ENCODE results near the gene NME4. TPM values are rescaled to one million over a fixed set of nuclear protein-coding genes. Genes with fewer than 3 reads are reported as not detected.

NME4 gene
- total RNA-seq, 1 experiment from 2014 or later, result 68.2 TPM

GRCh38 chr16:425082-425718 lies 28.2 kb downstream of the NME4 start, which contains the start of gene RAB11FIP3:
Gene RAB11FIP3, plus strand, starts transcription at chr16:425649. Its CDS starts 358 bp downstream, at chr16:426007.
- ATAC-seq (peak; percentile 80), DNase-seq (ENCODE audit: low read depth, low spot score) (peak; percentile 29)
- Histone ChIP-seq H3K9ac (ENCODE audit: low read length) (peak within 1 kb of the TSS; percentile 55), H3K27me3 (ENCODE audit: insufficient read depth, low read length) (no peaks in the 10 kb centered on the region), H3K4me2 (ENCODE audit: low read length) (peak within 1 kb of the TSS; percentile 89), H3K79me2 (ENCODE audit: insufficient read depth, low read length) (peaks cover 15% of the 10 kb centered on the region; the same call in 1 of the 2 replicates), H3K4me3 (replicated peaks in 1 of 2; ENCODE audit: low read depth in 1 of 2, low read length in 2 of 2) (peak within 1 kb of the TSS; percentile 43 to 60), H3K36me3 (ENCODE audit: control insufficient read depth in 1 of 2, insufficient read depth in 2 of 2, low read length in 2 of 2) (no peaks in the 10 kb centered on the region), H3K27ac (ENCODE audit: low read depth, low read length) (peak within 1 kb of the TSS; percentile 57), H3K9me3 (ENCODE audit: control insufficient read depth in 1 of 2, insufficient read depth in 1 of 2, low read depth in 1 of 2, low read length in 2 of 2) (no peaks in the 10 kb centered on the region), H3K4me1 (ENCODE audit: control insufficient read depth in 1 of 2, insufficient read depth in 2 of 2, low read length in 2 of 2) (peaks cover 16 to 35% of the 10 kb centered on the region in 2 experiments), H4K20me1 (ENCODE audit: insufficient read depth) (no peaks in the 10 kb centered on the region), H2AFZ (ENCODE audit: low read depth, low read length, poor library complexity, severe bottlenecking) (peak within 1 kb of the TSS; percentile 65), H3K9me2 (ENCODE audit: insufficient read depth) (no peaks in the 10 kb centered on the region)
- ChIA-PET RAD21 (ENCODE audit: low non-redundant PET in 1 of 2, low total read pairs in 2 of 2, uncharacterized antibody in 2 of 2, unreplicated experiment in 2 of 2) (no interaction called here), CTCF (interaction anchor here (0.6 to 1.2 kb wide), 2 partner anchors 24 to 63 kb away, joined by 3 read pairs; partner anchors contain the start of gene DECR2), POLR2A (no interaction called here)
- intact Hi-C loops (cut with micrococcal nuclease), result no loop called here
- BruUV-seq (replicated peaks), result no TSS peak
- TF ChIP-seq SIN3A (IDR thresholded peaks at IDR 0.05; ENCODE audit: low read depth), result peak; percentile 40; the same call in 1 of the 2 replicates
- 0 out of 2 replicates have a peak, but pooled peaks have one; percentile 5 for TF ChIP-seq RAD21 (IDR thresholded peaks at IDR 0.05; ENCODE audit: low read depth)
- 0 out of 6 replicates have a peak, but pooled peaks of 1 of the 3 experiments have one; percentile 1 for TF ChIP-seq CTCF (IDR thresholded peaks at IDR 0.05 in 2 of 3, conservative IDR thresholded peaks at IDR 0.05 in 1 of 3; ENCODE audit: borderline replicate concordance in 1 of 3, insufficient read depth in 1 of 3, low read depth in 2 of 3, low read length in 2 of 3)
- no peak for TF ChIP-seq ZFX (IDR thresholded peaks at IDR 0.05)
- TF ChIP-seq POLR2A (IDR thresholded peaks at IDR 0.05; ENCODE audit: borderline replicate concordance, extremely low read depth, insufficient read depth, insufficient read length), result peak; percentile 44
- no peak for TF ChIP-seq YY1 (IDR thresholded peaks at IDR 0.05; ENCODE audit: extremely low read depth, insufficient replicate concordance, low read depth, low read length)
- TF ChIP-seq ATF3 (IDR thresholded peaks at IDR 0.05), result no peak
- 0 out of 2 replicates have a peak, but pooled peaks have one; percentile 18 for TF ChIP-seq EGR1 (IDR thresholded peaks at IDR 0.05; ENCODE audit: low read depth)
- TF ChIP-seq CBX3 (IDR thresholded peaks at IDR 0.05; ENCODE audit: low read depth), result no peak
- no peak for TF ChIP-seq EZH2 (IDR thresholded peaks at IDR 0.05)
- no peak for TF ChIP-seq JUND (IDR thresholded peaks at IDR 0.05)
- peak; percentile 68 for TF ChIP-seq POLR2AphosphoS5 (IDR thresholded peaks at IDR 0.05; ENCODE audit: low read depth, low read length)
- peak; percentile 74 for TF ChIP-seq TCF7L2 (IDR thresholded peaks at IDR 0.05; ENCODE audit: borderline replicate concordance, extremely low read depth, insufficient read depth, insufficient read length)
- no peak for TF ChIP-seq FOSL1 (IDR thresholded peaks at IDR 0.05; ENCODE audit: low read depth)
- no peak for TF ChIP-seq ZBTB33 (IDR thresholded peaks at IDR 0.05; ENCODE audit: extremely low read depth, insufficient replicate concordance, low read length)
- 0 out of 2 replicates have a peak, but pooled peaks have one; percentile 6 for TF ChIP-seq CEBPB (IDR thresholded peaks at IDR 0.05; ENCODE audit: low read depth)
- no peak for TF ChIP-seq EZH2phosphoT487 (IDR thresholded peaks at IDR 0.05; ENCODE audit: borderline replicate concordance)
- TF ChIP-seq MAX (IDR thresholded peaks at IDR 0.05), result no peak

Data from HCT116 (cell line).